Erythroblast (primary cell): Measurements from ENCODE around the gene CNST.
A peak's percentile ranks its signal among the peaks of the same experiment; 100 is the strongest.
"Not testable (repeated sequence)": the region's sequence is repeated elsewhere in the genome, so short reads cannot be mapped to it uniquely, and the experiment has no call there.

ENCODE experiments used
- DNase-seq, 2 experiments: peaks; one replicate each; lab custom pipeline; 2025; lab: John Stamatoyannopoulos, UW
- GATA1 ChIP-seq: IDR thresholded peaks from 2 replicates; pipeline ENCODE4 v1.6.1; 2011; ENCODE audit warnings: low read depth, mild to moderate bottlenecking, control low read depth, low read length, moderate library complexity
- POLR2A ChIP-seq: IDR thresholded peaks from 2 replicates; pipeline ENCODE4 v1.6.1; 2011; ENCODE audit warnings: mild to moderate bottlenecking, low read length

CNST gene

DNA sequence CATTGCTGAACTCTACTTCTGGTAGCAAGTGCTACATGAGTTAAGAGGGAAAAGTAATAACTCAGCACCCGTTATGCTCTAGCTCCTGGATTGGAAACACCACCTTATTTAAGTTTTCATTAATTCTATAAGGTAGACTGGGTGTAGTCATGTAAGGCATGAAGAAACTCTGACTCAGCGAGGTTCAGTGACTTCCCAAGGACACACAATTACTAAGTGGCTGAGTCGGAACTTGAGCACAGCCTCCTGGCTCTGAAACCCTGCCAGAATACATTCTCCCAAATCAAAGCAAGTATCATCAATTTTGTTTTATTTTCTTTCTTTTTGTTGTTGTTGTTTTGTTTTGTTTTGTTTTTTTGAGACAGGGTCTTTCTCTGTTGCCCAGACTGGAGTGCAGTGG, 128.9 kb downstream of the CNST start:
- TF ChIP-seq GATA1 (no peak), POLR2A (no peak)

DNA sequence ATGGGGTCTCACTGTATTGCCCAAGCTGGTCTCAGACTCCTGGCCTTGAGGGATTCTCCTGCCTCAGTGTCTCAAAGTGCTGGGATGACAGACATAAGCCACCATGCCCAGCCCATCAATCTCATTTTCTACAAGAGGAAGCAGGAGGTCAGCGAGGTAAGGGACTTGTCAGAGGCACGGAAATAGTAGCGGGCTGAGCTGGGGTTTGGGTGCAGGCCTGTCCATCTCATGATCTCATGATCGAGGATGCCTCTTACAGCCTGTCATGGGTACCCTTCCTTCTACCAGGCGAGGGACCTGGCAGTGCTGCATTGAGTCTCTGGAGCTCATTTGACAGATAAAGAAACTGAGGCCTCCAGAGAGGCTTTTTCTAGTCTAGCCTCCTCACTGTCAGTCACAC, 129.4 kb downstream of the CNST start:
- no peak for DNase-seq
- TF ChIP-seq POLR2A (no peak), GATA1 (no peak)

More for the DNA sequence above, 128.9 kb downstream of the CNST start:
- DNase-seq: no peak

DNA sequence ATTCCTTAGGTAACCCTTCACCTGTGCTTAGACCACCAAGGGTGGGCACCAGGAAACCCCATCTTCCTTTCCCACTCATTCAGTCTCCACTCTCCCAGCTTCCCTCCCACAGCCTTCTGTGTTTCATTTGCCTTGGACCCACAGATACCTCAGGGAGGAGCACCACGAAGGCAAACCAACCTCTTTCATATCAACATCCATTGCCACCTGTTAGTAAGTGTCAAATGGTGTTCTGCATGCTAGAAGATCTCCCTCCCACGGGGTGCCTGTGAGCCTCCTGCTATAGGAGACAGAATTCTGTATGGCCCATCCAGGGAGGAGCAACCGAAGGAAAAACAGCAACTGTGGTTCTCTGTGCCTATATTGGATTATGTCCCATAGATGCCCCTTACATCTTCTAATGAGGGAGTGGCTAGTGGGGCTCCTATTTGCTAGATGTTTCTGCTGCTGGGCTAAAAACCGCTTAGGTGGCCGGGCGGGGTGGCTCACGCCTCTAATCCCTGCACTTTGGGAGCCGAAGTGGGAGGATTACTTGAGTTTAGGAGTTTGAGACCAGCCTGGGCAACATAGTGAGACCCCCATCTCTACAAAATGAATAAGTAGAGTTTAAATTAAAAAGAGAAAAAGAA, 132.3 kb downstream of the CNST start:
- no peak for DNase-seq
- TF ChIP-seq GATA1 (no peak), POLR2A (no peak)

- peak; percentile 90 to 91 for DNase-seq
- TF ChIP-seq GATA1 (no peak), POLR2A (no peak)
Observed at GRCh38 chr1:246699095-246699735, 133.0 kb downstream of the CNST start.

GRCh38 chr1:246703581-246703980, 137.3 kb downstream of the CNST start:
- TF ChIP-seq POLR2A (no peak), GATA1 (no peak)
- DNase-seq: no peak

GRCh38 chr1:246705368-246705767, 139.1 kb downstream of the CNST start:
- no peak for DNase-seq

DNA sequence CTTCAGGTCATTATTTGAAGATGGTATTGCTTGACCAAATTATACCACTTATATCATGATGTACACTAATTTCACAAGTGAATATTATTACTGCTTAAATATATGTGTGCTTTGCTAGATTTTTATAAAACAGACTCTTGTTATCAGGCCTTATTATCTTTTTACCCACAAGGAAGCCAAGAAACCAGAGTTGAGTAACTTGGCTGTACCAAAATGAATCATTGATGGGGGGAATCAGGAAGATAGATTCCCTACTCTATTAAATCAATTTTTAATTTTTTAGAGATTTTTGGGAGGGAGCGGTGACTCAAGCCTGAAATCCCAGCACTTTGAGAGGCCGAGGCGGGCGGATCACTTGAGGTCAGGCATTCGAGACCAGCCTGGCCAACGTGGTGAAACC, 141.9 kb downstream of the CNST start:
- DNase-seq: no peak
- TF ChIP-seq POLR2A (no peak), GATA1 (no peak)

More at GRCh38 chr1:246705368-246705767, 139.1 kb downstream of the CNST start:
- TF ChIP-seq GATA1 (no peak), POLR2A (no peak)

- no peak for DNase-seq
- TF ChIP-seq GATA1: no peak
- no peak for TF ChIP-seq POLR2A
Observed at GRCh38 chr1:246709196-246709595, 142.9 kb downstream of the CNST start.

DNA sequence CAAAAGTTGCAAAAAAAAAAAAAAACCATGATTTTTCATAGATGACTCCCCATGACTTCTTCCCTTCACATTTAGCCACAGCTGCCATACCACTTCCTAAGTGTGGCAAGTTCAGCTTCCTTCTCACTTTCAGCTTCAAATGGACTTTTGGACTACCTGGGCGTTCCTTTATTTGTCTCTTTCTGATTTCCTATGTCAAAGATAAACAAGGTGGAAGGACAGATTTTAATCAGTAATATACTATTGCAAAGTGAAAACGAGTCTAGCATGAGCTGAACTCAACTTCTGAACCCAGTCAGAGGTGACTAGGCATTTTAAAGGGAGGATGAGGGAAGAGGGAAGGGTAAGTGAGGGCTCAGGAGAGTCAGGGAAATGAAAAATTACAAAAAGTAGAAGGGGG, 143.6 kb downstream of the CNST start:
- DNase-seq: no peak
- TF ChIP-seq POLR2A: no peak
- TF ChIP-seq GATA1: no peak

DNA sequence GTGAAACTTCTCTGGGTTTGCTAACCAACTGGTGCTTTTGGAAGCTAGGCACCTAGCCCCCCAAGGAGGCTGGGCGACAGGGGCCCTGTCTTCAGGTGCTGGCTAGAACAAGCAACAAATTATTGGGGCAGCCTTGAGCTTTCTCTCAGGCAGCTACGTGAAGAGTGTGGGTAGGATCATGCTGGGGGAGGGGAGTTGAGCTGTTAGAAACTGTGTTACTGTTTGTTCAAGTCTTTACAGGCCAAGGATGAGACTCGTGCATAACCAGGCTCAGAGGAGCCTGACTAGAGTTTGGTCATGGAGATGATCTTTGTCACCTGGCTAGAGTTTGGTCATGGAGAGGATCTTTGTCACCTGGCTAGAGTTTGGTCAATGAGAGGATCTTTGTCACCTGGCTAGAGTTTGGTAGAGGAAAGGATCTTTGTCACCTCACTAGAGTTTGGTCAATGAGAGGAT, 145.3 kb downstream of the CNST start:
- DNase-seq: no peak
- TF ChIP-seq GATA1 (no peak), POLR2A (no peak)

GRCh38 chr1:246712428-246712827, 146.2 kb downstream of the CNST start:
- not testable (repeated sequence) for DNase-seq
